HT1080 (cell line): ENCODE results near the gene SMYD1. TPM values are rescaled to one million over a fixed set of nuclear protein-coding genes. Genes with fewer than 3 reads are reported as not detected.
A peak's percentile ranks its signal among the peaks of the same experiment; 100 is the strongest.

Experiments used
- DNase-seq: peaks from one replicate; pipeline ENCODE4 v3.0.0-alpha.2; 2015; ENCODE audit warnings: low read depth
- total RNA-seq: library from RNA; depleted of rRNA; stranded (reverse); fragments of >200 nt; shearing (Covaris generic); gene quantifications from 2 replicates; pipeline ENCODE4 v1.2.3, GENCODE V29; 2014

SMYD1 gene
- total RNA-seq, 1 experiment from 2014 or later: not detected

DNA sequence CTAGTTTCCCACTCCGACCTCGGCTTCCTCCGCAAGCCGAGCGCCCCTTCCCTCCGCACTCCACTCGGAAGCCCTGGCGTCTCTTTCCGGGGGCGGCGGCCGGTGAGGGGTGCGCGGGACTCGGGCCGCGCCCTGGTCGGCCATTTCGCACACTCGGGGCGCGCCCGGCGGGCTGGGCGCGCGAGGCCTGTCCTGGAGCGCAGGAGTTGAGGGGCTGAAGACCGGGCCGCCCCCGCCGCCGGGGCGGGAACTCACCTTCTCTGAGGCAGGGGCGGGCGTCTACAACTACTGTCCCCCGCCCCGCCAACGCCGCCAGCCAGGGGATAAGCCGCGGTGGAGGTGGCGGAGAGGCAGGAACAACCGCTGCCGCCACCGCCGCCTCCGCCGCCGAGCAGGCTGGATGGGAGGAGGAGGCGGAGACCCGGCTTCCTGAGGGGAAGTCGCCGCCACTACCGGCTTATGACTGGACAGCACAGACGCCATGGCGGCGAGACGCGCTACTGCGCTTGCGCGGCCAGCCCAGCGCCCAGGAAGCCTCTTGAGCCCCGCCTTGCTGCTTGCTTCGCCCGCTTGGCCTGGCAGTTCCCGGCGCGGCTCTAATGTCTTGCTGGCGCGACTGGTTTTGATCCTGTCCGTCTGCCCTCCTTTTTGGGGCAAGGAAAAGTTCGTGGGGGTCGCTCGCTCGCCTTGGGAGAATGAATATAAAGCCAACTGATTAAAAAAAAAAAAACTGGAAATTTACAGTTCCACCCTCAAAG, 12.1 kb upstream of the SMYD1 start, which contains the start of gene KRCC1:
KRCC1 (minus strand) TSS at position 413 of the 758 bp plus-strand sequence. CDS start 27,220 bp downstream, outside the sequence.
- peak; percentile 93 for DNase-seq

DNA sequence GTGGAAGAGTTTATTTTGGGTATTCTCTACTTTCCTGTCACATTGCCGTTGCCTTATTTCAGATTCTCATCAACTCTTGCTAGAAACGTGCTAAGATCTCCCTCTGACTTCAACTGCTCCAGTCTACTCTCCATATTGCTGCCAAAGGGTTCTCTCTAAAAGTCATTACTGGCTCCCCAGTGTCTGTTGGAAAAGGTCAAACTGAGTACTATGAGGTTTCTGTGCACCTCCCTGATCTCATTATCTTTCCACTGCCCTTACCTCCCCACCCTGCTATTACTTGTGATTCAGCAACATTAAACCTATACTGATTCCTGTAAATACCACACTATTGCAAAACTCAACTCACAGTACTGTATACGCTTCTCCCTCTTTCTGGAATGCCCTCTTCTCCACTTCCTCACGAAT, 10.2 kb upstream of the SMYD1 start:
- DNase-seq: no peak

DNA sequence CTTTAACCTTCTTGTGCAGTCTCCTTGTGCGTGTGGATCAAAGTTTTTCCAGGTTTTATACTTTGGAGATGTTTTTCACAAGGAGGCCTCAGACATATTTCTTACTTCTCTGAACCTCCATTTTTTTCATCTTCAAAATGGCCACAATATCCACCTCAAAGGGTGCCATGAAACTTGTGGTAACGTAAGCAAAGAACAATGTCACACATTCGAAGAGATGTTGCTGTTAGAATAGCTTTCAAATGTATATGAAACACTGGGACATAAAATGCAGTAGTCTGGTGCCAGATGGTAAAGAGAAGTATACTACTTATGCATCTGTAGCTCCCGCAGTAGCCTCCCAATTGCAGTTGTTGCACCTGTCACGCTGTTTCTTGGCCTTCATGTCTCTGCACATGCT, 9.4 kb upstream of the SMYD1 start:
- DNase-seq: no peak

DNA sequence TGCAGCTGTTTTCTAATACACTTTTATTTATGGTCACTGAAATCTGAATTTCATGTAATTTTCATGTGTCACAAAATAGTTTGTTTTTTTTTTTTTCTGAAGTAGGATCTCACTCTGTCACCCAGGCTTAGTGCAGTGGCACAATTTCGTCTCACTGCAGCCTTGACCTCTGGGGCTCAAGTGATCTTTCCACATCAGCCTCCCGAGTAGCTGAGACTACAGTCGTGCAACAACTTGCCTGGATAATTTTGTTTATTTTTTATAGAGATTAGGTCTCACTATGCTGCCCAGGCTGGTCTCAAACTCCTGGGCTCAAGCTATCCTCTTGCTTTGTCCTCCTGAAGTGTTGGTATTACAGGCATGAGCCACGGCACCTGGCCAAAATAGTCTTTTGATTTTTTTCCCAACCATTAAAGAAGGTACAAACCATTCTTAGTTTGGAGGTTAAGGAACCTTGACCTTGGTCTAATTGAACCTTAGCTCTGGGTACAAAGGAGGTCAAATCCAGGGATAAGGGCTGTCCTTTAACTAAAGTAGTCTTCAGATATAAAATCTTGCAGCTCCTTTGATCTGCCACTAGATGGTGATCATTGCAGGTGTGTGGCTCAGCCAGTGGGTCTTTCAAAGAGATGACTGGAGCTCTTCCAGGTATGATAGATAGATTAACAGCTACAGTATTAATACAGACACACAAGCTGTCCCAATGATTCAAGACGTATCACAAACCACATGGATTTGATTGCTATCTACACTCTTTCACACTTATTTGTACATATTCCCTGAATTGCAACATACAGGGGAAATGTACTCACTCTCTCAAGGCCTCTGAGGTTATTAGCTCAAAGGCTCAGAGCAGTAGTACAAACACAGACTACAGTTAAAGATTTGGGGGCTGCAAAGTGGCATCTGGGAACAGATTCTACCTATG, 7.4 kb upstream of the SMYD1 start:
- DNase-seq: peak; percentile 17

DNA sequence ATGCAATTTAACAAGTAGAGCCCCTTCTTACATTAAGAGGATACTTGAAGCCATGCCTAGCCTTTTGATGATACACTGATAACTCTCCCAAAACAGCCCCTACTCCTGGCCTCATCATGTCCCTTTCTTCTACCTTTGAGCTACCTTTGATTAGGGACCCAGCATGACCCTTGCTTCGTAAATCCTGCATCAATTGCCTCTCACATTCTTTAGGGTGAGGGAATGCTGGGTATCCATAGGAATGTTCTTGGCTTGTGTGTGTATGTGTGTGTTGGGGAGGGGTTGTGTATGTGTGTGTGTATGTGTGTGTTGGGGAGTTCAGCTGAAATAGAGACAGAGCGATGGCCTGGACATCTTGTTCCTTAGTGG, 6.7 kb upstream of the SMYD1 start:
- no peak for DNase-seq

DNA sequence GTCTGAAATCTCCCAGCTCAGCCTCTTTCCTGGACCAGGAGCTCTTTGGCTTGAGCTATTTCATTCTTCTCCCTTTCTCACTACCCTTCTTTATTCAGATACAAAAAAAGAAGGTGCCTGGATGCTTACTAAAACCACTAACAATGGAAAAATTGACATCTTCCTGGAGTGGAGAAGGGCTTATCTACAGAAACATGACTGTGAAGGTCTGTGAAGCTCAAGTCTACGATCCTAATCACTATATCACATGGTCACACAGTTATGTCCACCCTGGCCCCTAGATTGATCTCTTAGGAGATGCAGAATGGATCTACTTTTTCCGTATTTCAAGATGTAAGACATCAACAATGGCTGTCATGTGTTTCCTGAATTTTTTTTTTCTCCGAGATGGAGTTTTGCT, 6.3 kb upstream of the SMYD1 start:
- DNase-seq: no peak

- no peak for DNase-seq
Measured at GRCh38 chr2:88066543-88066942, 1.1 kb upstream of the SMYD1 start.

DNA sequence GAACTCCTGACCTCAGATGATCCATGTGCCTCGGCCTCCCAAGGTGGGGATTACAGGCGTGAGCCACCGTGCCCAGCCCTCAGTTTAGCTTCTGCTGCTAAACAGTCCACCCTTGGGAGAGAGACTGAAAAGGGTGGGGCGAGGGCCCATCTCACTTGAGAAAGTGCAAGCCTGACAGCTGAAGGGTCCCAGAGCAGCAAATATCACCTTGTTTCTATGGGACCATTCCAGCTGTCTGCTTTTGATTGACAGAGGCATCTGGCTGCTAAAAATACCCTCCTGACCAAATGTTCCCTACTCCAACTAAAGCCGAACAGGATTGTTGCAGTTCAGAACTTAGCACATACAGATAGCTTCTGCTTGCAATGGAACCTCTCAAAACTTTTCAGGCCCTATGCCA, 436 bp upstream of the SMYD1 start:
- DNase-seq: no peak

GRCh38 chr2:88068044-88068443, 419 bp downstream of the SMYD1 start:
- no peak for DNase-seq

- DNase-seq: no peak
Measured at GRCh38 chr2:88069117-88069516, 1.5 kb downstream of the SMYD1 start.

DNA sequence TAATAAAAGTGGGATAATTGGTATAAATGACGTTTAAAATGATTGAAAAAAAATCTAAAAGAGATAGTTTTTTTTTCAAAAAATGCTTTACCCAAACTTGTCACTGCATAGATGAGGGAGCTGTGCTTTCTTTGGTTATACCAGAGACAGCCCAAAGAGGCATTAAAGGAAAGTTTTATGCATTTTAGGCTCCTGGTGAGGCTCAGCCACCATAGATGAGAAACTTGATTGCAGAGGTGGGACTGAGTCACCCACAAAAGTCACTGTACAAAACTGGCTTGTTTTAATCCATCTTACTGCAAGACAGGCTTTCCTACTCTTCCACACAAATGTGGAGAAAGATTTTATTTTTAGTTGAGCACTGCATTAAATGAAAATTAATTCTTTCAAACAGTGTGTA, 2.4 kb downstream of the SMYD1 start:
- DNase-seq: no peak

GRCh38 chr2:88071365-88071764, 3.7 kb downstream of the SMYD1 start:
- no peak for DNase-seq

GRCh38 chr2:88074150-88074549, 6.5 kb downstream of the SMYD1 start:
- no peak for DNase-seq

DNA sequence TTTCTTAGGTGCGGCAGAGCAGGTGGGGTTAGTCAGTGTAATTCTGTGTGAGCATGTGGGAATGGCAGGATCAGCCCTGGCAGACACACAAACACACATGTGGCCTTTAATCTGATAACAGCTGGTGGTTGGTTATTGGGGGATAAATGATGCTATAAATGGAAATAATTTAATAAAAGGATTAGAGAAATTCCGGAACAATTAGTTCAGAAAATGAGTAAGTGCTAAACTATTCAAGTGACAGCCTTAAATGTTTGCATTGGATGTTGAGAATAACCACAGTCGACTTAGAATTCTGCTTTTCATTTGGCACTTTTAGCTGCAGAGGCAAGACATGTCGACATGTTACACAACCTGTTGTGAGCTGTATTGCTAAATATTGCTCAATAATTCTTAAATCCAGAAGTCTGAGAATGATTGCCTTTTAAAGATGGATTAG, 7.2 kb downstream of the SMYD1 start:
- peak; percentile 25 for DNase-seq

DNA sequence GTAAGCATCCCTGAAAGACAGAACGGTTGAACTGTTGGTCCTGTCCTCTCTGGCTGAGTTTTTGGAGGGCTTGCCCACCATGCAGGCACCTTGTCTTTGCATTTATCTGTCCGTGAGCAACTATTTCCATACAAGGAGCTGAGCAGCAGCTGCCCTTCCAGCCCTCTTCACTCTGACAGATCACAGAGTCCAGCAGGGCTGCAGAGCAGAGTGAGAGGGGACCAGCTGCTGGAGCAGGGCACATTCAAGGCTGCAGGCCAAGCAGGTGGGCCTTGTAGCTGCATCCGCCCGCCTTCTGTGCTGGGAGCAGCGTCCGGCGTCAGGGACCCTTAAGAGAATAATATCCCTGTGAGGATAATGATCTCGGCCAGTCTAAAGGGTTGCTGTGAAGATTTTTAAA, 9.5 kb downstream of the SMYD1 start:
- no peak for DNase-seq

GRCh38 chr2:88078643-88079172, 11.1 kb downstream of the SMYD1 start:
- DNase-seq: no peak

GRCh38 chr2:88080545-88080944, 12.9 kb downstream of the SMYD1 start:
- DNase-seq: no peak

- DNase-seq: no peak
Measured at GRCh38 chr2:88081924-88082608, 14.4 kb downstream of the SMYD1 start.

GRCh38 chr2:88082781-88083180, 15.2 kb downstream of the SMYD1 start:
- no peak for DNase-seq

- no peak for DNase-seq
Measured at GRCh38 chr2:88085099-88085498, 17.5 kb downstream of the SMYD1 start.

GRCh38 chr2:88085602-88086001, 18.0 kb downstream of the SMYD1 start:
- no peak for DNase-seq

GRCh38 chr2:88086401-88086800, 18.8 kb downstream of the SMYD1 start:
- no peak for DNase-seq
